GM19193 (cell line): ENCODE data around the gene CMAS.

Experiments
- POLR2A ChIP-seq: IDR thresholded peaks from 4 replicates; pipeline ENCODE4 v1.6.1; 2011; ENCODE audit not compliant: insufficient read depth, insufficient read length; ENCODE audit errors: extremely low read depth

CMAS gene

GRCh38 chr12:22043943-22044342 is 2.1 kb upstream of the CMAS start:
- TF ChIP-seq POLR2A: no peak

DNA sequence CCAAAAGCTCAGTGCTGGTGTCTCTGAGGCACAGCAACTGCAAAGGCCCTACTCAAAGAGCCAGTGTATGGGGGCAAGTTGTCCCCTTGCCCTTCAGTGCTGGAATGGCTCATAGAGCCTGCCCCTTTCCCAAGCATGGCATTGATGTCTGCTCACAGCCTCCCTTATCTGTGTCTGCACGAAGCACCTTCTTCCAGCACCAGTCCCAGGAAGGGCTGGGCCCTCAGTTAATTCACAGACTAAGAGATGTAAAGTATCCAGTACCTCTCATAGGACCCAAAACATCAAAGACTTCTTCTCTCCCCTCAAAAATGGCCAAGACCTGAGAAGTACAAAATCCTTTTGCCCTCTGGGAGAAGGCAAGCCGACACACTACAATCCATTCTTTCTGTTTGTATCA is 1.6 kb upstream of the CMAS start:
- TF ChIP-seq POLR2A: no peak

DNA sequence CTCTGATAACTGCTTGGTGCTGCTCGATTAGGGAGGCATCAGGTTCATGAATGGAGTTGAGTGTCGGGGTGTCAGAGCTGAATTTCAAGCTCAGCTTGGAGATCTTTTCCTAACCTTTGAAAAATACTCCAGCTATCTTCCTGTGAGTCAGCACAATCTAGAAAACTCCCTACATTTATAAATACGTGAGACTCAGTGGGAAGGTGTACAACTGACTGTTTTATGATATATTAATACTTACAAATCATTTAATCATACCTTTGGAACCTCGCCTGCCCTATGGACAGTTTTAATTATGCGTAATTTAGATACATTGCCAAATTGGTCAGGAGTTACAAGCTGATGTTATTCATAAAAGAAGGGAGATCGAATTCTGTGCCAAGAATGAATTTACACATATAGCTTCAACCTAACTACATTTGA is 961 bp downstream of the CMAS start:
- TF ChIP-seq POLR2A: no peak

DNA sequence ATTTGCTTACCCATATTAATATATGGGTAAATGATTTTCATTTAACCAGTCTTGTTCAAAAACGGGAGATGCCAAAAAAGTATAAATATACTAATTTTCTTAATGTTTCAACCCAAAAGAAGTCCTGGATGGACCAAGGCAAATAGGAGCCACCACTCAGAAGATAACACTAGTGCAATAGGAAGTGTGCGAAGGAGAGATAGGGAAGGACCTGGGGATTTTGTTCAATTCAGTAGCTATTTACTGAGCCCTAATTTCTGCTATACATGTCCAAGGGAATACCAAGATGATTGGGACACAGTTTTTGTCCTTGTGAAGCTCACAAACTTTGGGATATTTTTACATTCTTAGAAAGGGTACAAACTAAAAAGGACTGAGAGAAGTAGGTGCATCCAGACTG is 1.5 kb downstream of the CMAS start:
- TF ChIP-seq POLR2A: no peak

GRCh38 chr12:22048351-22049041 is 2.5 kb downstream of the CMAS start:
- no peak for TF ChIP-seq POLR2A

DNA sequence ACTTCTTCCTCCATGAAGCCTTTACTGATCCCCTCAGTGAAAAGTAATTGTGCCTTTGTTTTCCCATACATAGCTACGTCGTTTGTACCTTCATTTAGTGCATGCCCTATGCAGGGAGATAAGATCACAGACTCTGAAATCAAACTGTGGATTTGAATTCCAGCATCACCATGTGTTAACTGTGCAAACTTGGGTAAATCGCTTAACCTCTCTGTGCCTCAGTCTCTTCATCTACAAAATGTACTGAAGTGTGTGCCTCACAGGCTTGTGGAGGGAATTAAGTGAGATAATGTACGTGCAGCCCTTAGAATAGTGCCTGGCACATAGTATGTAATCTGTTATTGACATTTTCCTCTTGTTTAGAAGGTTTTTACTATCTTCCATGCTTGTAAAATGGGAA is 4.1 kb downstream of the CMAS start:
- TF ChIP-seq POLR2A: no peak

DNA sequence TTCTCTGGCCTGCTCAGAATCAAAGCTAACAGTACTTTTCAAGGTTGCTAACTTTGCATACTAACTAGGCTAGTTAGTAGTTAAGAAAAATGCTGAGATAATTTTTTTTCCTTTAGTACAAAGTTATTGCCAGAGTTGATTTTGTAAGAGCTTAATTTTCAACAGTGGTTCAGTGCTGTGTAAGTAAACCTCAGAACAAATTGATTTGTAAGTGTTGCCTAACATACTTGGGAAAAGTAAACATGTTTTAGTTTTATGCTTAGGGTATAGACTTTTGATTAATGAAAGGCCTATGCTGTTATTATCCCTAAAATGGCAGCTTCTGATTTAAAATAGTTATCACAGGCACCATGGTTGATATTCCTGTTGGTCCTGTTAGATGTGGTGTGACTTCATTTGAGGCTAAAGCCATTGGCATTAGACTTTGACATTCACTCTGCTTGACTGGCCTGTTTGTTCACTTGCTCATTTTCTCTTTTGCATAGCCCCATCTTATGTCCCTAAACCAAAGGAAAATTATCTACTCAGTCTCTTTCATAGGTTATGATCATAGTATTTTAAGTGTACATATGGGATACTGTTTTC is 5.2 kb downstream of the CMAS start:
- no peak for TF ChIP-seq POLR2A

DNA sequence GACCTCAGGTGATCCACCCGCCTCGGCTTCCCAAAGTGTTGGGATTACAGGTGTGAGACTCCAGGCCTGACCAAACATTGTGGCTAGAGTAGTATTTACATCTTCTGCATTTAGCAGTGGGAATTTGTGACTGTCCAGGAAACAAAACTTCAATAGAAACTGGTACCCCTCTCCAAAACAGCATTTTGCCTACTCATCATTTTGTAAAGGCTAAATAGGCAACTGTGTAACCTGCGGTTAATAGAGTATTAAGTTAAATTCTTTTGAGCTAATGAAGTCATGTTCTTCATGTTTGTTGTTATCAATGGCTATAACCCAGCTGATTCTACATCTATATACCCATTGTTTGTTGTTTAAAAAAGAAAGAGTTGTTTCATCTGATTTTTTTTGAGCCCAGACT is 8.1 kb downstream of the CMAS start:
- no peak for TF ChIP-seq POLR2A

DNA sequence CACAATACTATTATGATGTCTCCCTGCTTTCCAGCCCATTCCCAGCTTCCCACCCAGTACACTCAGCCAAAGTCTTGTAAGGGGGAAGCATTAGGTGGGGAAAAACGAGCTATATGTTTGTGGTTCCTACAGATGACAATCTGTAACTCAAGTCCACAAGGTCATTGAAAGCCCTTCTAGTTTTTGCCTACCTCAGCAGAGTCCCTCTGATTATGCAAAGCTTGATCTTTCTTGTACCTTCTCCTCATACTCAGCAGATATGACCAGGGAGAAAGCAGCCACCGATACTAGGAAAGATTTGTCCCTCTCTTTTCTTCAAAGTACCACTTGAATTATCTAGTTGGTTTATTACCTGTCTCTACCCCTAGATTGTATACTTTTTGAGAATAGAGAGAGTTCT is 10.6 kb downstream of the CMAS start:
- no peak for TF ChIP-seq POLR2A

DNA sequence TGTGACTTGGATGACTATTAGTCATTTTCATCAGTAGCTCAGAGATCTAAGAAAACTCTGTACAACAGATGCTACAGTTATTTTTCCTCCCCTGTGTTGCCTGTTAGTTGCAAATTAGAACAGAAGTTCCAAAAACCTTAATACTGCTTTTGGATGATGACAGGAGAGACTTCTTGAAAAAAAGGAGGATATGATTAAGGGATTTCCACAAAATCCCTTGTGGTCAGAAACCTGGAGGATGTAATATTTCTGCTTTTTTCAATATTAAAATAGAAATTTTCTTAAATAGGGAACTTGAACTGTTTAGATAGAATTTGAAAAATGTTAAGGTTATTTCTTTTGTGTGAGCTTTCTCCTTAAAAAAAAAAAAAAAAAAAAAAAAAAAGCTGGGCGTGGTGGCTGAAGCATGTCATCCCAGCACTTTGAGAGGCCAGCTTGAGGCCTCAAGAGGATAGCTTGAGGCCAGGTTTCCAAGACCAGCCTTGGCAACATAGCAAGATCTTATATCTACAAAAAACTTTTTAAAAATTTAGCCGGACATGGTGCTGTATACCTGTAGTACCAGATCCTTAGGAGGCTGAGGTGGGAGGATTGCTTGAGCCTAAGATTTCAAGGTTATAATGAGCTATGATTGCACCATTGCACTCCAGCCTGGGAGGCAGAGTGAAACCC is 14.1 kb downstream of the CMAS start:
- TF ChIP-seq POLR2A: no peak

DNA sequence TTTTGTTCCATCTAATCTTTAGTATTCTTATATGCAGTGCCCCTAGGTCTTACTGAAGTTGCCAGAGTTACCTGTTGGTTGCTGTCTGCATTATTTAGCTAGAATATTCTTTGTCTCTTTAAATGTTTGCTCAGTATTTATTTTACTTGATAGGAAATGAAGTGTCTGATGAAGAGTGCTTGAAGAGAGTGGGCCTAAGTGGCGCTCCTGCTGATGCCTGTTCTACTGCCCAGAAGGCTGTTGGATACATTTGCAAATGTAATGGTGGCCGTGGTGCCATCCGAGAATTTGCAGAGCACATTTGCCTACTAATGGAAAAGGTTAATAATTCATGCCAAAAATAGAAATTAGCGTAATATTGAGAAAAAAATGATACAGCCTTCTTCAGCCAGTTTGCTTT is 18.9 kb downstream of the CMAS start:
- no peak for TF ChIP-seq POLR2A

DNA sequence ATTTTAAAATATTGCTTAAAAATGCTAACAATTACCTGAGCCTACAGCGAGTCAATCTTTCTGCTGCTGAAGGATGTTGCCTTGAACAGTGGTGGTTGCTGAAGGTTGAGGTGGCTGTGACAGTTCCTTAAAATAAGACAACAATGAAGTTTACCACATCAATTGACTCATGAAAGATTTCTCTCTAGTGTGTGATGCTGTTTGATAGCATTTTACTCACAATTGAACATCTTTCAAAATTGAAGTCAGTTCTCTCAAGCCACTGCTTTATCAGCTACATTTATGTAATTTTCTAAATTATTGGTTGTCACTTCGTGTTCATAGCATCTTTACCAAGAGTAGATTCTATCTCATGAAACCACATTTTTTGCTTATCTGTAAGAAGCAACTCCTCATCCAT is 20.3 kb downstream of the CMAS start:
- no peak for TF ChIP-seq POLR2A

DNA sequence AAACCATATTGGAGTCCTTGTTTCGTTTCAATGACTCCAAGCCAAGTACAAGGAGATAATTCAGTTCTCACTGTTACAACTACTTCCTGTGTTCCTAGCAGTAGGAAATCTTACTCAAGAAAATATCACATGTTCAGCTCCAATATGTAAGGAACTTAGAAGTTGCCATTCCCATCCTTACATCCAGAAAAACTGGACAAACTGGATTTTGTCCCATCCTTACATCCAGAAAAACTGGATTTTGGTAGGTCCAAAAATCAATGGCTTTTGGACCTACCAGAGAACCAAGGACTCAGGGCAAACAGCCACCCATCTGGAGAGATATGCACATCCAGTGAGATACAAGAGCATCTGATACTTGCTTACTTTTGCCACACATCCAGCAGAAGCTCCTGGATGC is 23.8 kb downstream of the CMAS start:
- no peak for TF ChIP-seq POLR2A

GRCh38 chr12:22082190-22082701 is 36.2 kb downstream of the CMAS start:
- TF ChIP-seq POLR2A: no peak

- no peak for TF ChIP-seq POLR2A
Observed at GRCh38 chr12:22083167-22083566, 37.1 kb downstream of the CMAS start.

- no peak for TF ChIP-seq POLR2A
Observed at GRCh38 chr12:22084852-22085251, 38.8 kb downstream of the CMAS start.
